Sigmoid colon (tissue), 7 donors: ENCODE measurements around the gene RNF186. TPM values are rescaled to one million over a fixed set of nuclear protein-coding genes. Genes with fewer than 3 reads are reported as not detected.

Experiments
- DNase-seq: peaks from one replicate; pipeline ENCODE4 v3.0.0-alpha.2; 2019
- H3K27ac ChIP-seq, 4 donors: fragments of 200-600 bp; sonication (generic); one replicate each; pipeline ENCODE4 v1.5.1; 2016 to 2019; ENCODE audit warnings: mild to moderate bottlenecking in 1 of 4
- H3K27me3 ChIP-seq, 3 donors: fragments of 200-600 bp; sonication (generic); one replicate each; pipeline ENCODE4 v1.5.1; 2019; ENCODE audit warnings: mild to moderate bottlenecking in 1 of 3
- H3K36me3 ChIP-seq, 4 donors: fragments of 200-600 bp; sonication (generic); one replicate each; pipeline ENCODE4 v1.5.1; 2016 to 2019
- H3K4me1 ChIP-seq, 4 donors: fragments of 200-600 bp; sonication (generic); one replicate each; pipeline ENCODE4 v1.5.1; 2017 to 2019
- H3K4me3 ChIP-seq, 4 donors: fragments of 200-600 bp; sonication (generic); one replicate each; pipeline ENCODE4 v1.5.1; 2017 to 2019; ENCODE audit warnings: mild to moderate bottlenecking in 2 of 4, moderate library complexity in 1 of 4
- H3K9me3 ChIP-seq, 4 donors: fragments of 200-600 bp in 3 of 4; sonication (generic) in 3 of 4; one replicate each; pipeline versions ENCODE4 v1.5.1 to v1.6.1; 2013 to 2019
- CTCF ChIP-seq, 4 experiments: fragments of 450-650 bp in 3 of 4; fragments of 200-600 bp in 1 of 4; IDR thresholded peaks; one replicate each; pipeline ENCODE4 v1.5.1; 2016 to 2019; ENCODE audit warnings: antibody characterized with exemption in 4 of 4, mild to moderate bottlenecking in 3 of 4, moderate library complexity in 2 of 4
- EP300 ChIP-seq, 4 donors: sonication (generic); formaldehyde crosslinking; IDR thresholded peaks; one replicate each; pipeline ENCODE4 v1.6.1; 2017; ENCODE audit warnings: antibody characterized with exemption in 4 of 4
- POLR2A ChIP-seq, 2 donors: fragments of 450-650 bp; IDR thresholded peaks; one replicate each; pipeline ENCODE4 v1.6.1; 2016; ENCODE audit warnings: antibody characterized with exemption in 2 of 2, mild to moderate bottlenecking in 2 of 2, moderate library complexity in 2 of 2
- POLR2AphosphoS5 ChIP-seq, 4 donors: sonication (generic); formaldehyde crosslinking; IDR thresholded peaks; one replicate each; pipeline ENCODE4 v1.6.1; 2017; ENCODE audit warnings: antibody characterized with exemption in 4 of 4
- WGBS, 2 donors: extraction: QIAGEN DNeasy Blood & Tissue Kit; methylation state at CpG; one replicate each; pipeline ENCODE4 v1.1.7; 2013; 5-methylcytosine and 5-hydroxymethylcytosine counted together
- intact Hi-C: fragments of 100-400 bp; cut with DNase I; formaldehyde crosslinking; loops from one replicate; pipeline ENCODE4 v1.15.1; 2023
- polyA plus RNA-seq, 3 donors: library from polyadenylated mRNA; stranded (reverse); fragments of 200-250 nt; gene quantifications; one replicate each; pipeline ENCODE4 v1.2.3, GENCODE V29; 2013
- total RNA-seq, 4 donors: library from RNA; depleted of rRNA; stranded (reverse); fragments of >200 nt; gene quantifications; one replicate each; pipeline ENCODE4 v1.1.0, GENCODE V29; 2016
- donor health status: healthy with polysubstance abuse.
- donor health status: Bipolar disorder and iron deficiency.
- donor health status: healthy.

The RNF186 gene
- total and polyA plus RNA-seq, 7 donors, result 13.8 to 34.3 (median 19.7) TPM; not detected in 4

- Histone ChIP-seq H3K4me3 (no peak overlapping the region), H3K9me3 (no peaks in the 10 kb centered on the region), H3K27ac (no peak overlapping the region), H3K27me3 (peaks cover 0 to 4% (median 0%) of the 10 kb centered on the region in 3 donors), H3K36me3 (no peaks in the 10 kb centered on the region), H3K4me1 (no peaks in the 10 kb centered on the region)
- intact Hi-C loops, result no loop called here
- 84 to 93% methylated on average over 3 of the region's 3 CpGs for WGBS, 2 donors
- no peak for DNase-seq
- TF ChIP-seq EP300 (IDR thresholded peaks at IDR 0.05) (no peak), POLR2A (IDR thresholded peaks at IDR 0.05) (no peak), POLR2AphosphoS5 (IDR thresholded peaks at IDR 0.05) (no peak), CTCF (IDR thresholded peaks at IDR 0.05) (no peak)
These were observed 16.4 kb upstream of the RNF186 start for GRCh38 chr1:19831441-19831840.

- Histone ChIP-seq H3K36me3 (no peaks in the 10 kb centered on the region), H3K27ac (no peak overlapping the region), H3K4me1 (no peaks in the 10 kb centered on the region), H3K27me3 (peaks cover 0 to 4% (median 0%) of the 10 kb centered on the region in 3 donors), H3K4me3 (no peak overlapping the region), H3K9me3 (no peaks in the 10 kb centered on the region)
- TF ChIP-seq POLR2A (IDR thresholded peaks at IDR 0.05) (no peak), CTCF (IDR thresholded peaks at IDR 0.05) (no peak), EP300 (IDR thresholded peaks at IDR 0.05) (no peak)
- DNase-seq, result no peak
- WGBS, 2 donors, result 64 to 79% methylated on average over 3 of the region's 3 CpGs
- intact Hi-C loops, result no loop called here
These were observed 13.5 kb upstream of the RNF186 start for GRCh38 chr1:19828546-19828945.

DNA sequence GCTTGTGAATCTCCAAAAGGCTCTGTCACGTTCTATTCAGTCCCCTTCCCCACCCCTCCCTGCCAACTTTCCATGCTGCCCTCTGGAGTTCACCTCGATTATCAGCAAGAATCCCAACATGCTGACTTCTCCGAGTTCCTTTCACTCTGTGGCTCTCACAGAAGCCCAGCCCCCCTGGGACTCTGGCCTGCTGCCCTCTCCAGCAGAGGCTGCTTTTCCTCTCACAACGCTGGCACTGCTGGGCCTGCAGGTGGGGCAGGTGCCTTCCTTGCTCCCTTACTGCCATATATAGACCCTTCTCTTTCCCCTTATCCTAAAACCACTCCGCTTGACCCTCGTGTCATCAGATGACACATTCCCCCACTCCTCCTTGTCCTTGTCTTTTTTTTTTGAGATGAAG, 10.2 kb upstream of the RNF186 start:
- Histone ChIP-seq H3K27ac (no peak overlapping the region), H3K36me3 (no peaks in the 10 kb centered on the region), H3K9me3 (no peaks in the 10 kb centered on the region), H3K27me3 (no peaks in the 10 kb centered on the region), H3K4me3 (no peak overlapping the region), H3K4me1 (no peaks in the 10 kb centered on the region)
- TF ChIP-seq POLR2A (IDR thresholded peaks at IDR 0.05), result no peak
- no peak for TF ChIP-seq EP300 (IDR thresholded peaks at IDR 0.05)
- TF ChIP-seq CTCF (IDR thresholded peaks at IDR 0.05), result no peak
- TF ChIP-seq POLR2AphosphoS5 (IDR thresholded peaks at IDR 0.05), result no peak
- DNase-seq, result no peak
- intact Hi-C loops, result no loop called here
- 36 to 37% methylated on average over 6 of the region's 6 CpGs for WGBS, 2 donors

GRCh38 chr1:19824541-19824940, 9.5 kb upstream of the RNF186 start:
- WGBS, 2 donors, result 80 to 90% methylated on average over 4 of the region's 4 CpGs
- no peaks in the 10 kb centered on the region for H3K36me3 ChIP-seq
- H3K27me3 ChIP-seq, result no peaks in the 10 kb centered on the region
- no peak overlapping the region for H3K4me3 ChIP-seq
- no peaks in the 10 kb centered on the region for H3K9me3 ChIP-seq
- no peak for DNase-seq
- no peaks in the 10 kb centered on the region for H3K4me1 ChIP-seq
- no peak overlapping the region for H3K27ac ChIP-seq
- TF ChIP-seq EP300 (IDR thresholded peaks at IDR 0.05), result no peak
- no peak for TF ChIP-seq CTCF (IDR thresholded peaks at IDR 0.05)
- intact Hi-C loops, result no loop called here

DNA sequence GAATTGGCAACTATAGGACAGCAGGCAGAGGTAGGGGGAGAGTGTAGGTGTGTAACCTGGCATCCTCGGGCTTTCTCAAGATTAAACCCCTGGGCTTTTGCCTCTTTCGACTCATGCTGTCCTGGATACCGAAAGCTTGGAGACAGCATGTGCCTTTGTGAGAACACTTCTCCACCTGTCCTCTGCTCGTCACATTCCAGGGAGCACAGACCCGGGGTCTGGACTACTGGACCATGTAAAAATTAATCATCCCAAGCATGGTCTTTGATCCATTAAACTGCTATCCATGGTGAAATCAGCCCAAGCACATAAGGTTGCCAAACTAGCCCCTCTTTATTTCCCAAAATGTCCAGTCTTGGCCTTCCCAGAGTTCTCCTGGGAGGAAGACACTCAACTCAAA, 9.0 kb upstream of the RNF186 start:
- 85 to 93% methylated on average over 5 of the region's 5 CpGs for WGBS, 2 donors
- H3K27ac ChIP-seq, result no peak overlapping the region
- H3K36me3 ChIP-seq, result no peaks in the 10 kb centered on the region
- H3K4me1 ChIP-seq, result no peaks in the 10 kb centered on the region
- no peaks in the 10 kb centered on the region for H3K9me3 ChIP-seq
- no peak overlapping the region for H3K4me3 ChIP-seq
- DNase-seq, result no peak
- TF ChIP-seq POLR2AphosphoS5 (IDR thresholded peaks at IDR 0.05), result no peak
- no peak for TF ChIP-seq EP300 (IDR thresholded peaks at IDR 0.05)
- TF ChIP-seq CTCF (IDR thresholded peaks at IDR 0.05), result no peak
- TF ChIP-seq POLR2A (IDR thresholded peaks at IDR 0.05), result no peak
- intact Hi-C loops, result no loop called here
- no peaks in the 10 kb centered on the region for H3K27me3 ChIP-seq
